Endothelial cell of umbilical vein (primary cell): ENCODE results near the gene GORASP2.

Source experiments
- POLR2A ChIP-seq: IDR thresholded peaks from 2 replicates; pipeline ENCODE4 v1.6.1; 2012; ENCODE audit warnings: low read depth, mild to moderate bottlenecking, control low read depth, low read length
- POLR2AphosphoS5 ChIP-seq: IDR thresholded peaks from 2 replicates; pipeline ENCODE4 v1.6.1; 2012; ENCODE audit warnings: low read depth, mild to moderate bottlenecking, control low read depth, low read length, moderate library complexity; ENCODE audit not compliant: insufficient read depth
- TF ChIP-seq, protein P1 (sequence below), 2 donors: IDR thresholded peaks; 1 replicate in 1 of 2; 2 replicates in 1 of 2; pipeline ENCODE4 v1.5.1; 2011; ENCODE audit warnings: low read length in 2 of 2, mild to moderate bottlenecking in 2 of 2, moderate library complexity in 2 of 2, control low read depth in 1 of 2, inconsistent platforms in 1 of 2, low read depth in 1 of 2; ENCODE audit not compliant: insufficient read depth in 1 of 2; ENCODE audit errors: extremely low read depth in 1 of 2

DNA sequence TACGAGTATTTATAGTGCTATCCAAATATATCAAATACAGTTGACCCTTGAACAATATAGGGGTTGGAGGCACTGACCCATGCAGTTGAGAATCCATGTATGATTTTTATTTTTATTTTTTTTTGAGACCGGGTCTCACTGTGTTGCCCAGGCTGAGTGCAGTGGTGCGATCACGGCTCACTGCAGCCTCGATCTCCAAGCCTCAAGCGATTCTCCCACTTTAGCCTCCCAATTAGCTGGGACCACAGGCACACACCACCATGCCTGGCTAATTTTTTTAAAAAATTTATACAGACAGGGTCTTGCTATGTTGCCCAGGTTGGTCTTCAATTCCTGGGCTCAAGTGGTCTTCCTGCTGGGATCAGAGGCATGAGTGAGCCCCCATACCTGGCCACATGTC is 70.6 kb downstream of the GORASP2 start:
- TF ChIP-seq, protein P1, sequence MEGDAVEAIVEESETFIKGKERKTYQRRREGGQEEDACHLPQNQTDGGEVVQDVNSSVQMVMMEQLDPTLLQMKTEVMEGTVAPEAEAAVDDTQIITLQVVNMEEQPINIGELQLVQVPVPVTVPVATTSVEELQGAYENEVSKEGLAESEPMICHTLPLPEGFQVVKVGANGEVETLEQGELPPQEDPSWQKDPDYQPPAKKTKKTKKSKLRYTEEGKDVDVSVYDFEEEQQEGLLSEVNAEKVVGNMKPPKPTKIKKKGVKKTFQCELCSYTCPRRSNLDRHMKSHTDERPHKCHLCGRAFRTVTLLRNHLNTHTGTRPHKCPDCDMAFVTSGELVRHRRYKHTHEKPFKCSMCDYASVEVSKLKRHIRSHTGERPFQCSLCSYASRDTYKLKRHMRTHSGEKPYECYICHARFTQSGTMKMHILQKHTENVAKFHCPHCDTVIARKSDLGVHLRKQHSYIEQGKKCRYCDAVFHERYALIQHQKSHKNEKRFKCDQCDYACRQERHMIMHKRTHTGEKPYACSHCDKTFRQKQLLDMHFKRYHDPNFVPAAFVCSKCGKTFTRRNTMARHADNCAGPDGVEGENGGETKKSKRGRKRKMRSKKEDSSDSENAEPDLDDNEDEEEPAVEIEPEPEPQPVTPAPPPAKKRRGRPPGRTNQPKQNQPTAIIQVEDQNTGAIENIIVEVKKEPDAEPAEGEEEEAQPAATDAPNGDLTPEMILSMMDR (IDR thresholded peaks at IDR 0.05; ENCODE audit: extremely low read depth in 1 of 2, insufficient read depth in 1 of 2, low read depth in 1 of 2, low read length in 2 of 2) = no peak
- TF ChIP-seq POLR2A (no peak), POLR2AphosphoS5 (no peak)
